ENCODE results near the gene PCNX2.

Gene PCNX2

GRCh38 chr1:232956081-232956480, 339.4 kb downstream of the PCNX2 start:
- DNase-seq (ENCODE audit: low read depth), result no peak

- DNase-seq (ENCODE audit: low read depth), result no peak
Observed at GRCh38 chr1:232954594-232955365, 340.7 kb downstream of the PCNX2 start.

- no peak for DNase-seq (ENCODE audit: low read depth)
Observed at GRCh38 chr1:232952514-232953499, 342.7 kb downstream of the PCNX2 start.

- no peak for DNase-seq (ENCODE audit: low read depth)
Observed at GRCh38 chr1:232951605-232952004, 343.9 kb downstream of the PCNX2 start.

DNA sequence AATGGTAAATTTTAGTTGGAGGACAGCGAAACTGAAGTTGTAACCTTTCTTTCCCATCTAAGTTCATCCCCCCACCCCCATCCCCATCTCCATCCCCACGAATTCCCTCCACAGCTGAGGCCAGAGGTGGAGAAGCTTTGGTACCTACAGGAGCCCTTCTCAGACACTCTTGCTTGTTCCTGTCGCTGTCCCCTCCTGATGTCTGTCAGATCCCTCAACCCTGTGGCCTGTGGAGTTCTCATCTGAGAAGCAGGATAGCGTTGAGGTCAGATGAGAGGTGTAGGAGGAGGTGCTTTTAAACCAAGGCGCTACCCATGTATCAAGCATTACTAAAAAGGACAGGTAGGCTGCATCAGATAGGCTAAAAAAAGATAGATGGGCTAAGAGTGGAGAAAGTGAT, 344.3 kb downstream of the PCNX2 start:
- DNase-seq (ENCODE audit: low read depth), result no peak

DNA sequence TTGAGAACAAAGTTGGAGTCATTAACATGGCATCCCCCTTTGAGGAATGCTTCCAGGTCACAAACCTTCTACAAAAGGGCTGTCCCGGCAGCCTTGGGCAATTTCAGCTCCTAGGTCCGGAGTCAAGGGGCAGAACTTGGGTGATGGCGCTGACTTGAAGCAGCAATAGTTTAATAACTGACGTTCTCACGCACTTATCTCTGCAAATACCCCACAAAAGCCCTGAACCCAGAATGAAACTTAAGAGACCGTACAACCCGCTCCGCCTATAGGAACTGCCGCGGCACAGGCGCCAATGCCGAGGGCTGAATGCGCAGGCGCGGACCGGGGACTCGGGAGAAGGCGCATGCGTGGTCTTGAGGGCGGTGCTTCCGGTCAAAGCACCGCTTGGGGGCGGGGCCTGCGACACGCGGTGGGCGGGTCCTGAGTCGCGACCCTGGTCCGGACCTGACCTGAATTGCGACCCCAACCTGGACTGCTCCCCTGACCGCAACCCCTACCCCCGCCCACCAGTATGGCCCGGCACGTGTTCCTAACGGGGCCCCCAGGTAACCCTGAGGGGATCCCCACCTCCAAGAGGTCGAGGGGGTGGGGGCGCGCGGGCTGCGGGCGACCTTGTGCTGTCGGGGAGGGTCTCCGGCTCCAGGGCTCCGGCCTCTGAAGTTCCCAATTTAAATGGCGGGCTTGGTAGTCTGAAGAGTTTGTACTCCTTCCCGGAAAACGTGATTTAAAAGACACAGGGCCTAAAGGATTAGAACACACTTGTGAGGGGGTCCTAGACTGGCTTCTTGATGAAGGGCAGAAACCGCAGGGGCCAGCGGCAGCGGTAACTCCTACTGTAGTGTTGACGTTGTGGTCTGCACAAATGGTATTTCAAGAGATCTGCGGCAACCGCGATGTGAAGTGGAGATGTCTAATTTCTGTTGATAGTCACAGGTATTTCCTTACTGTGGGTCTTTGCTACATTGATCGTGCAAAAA, 345.0 kb downstream of the PCNX2 start, which contains the start of gene NTPCR:
Gene NTPCR (plus strand): TSS at position 415 of the 980 bp plus-strand sequence. CDS start 100 bp downstream, at position 515.
- DNase-seq (ENCODE audit: low read depth), result peak; percentile 93

GRCh38 chr1:232949636-232950196, 345.8 kb downstream of the PCNX2 start:
- DNase-seq (ENCODE audit: low read depth), result no peak

DNA sequence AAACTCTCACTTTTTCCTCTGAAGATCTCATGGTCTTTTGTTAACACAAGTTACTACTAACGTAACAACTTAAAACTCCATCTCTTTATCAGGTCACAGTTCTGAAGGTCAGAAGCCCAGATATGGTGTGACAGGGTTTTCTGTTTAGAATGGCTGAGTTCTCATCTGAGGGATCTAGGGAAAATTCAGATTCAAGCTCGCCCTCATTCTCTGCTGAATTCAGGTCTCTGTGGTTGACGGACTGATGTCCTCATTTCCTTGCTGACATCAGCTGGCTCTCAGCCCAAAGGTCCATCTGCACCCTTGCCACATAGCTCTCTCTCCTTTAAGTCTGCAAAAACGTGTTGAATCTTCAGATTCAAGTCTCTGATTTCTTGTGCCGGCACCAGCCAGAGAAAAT, 351.2 kb downstream of the PCNX2 start:
- no peak for DNase-seq (ENCODE audit: low read depth)

GRCh38 chr1:232943679-232944252, 351.8 kb downstream of the PCNX2 start:
- DNase-seq (ENCODE audit: low read depth), result no peak

- DNase-seq (ENCODE audit: low read depth), result no peak
Observed at GRCh38 chr1:232942413-232943294, 352.9 kb downstream of the PCNX2 start.

GRCh38 chr1:232940262-232940661, 355.3 kb downstream of the PCNX2 start:
- DNase-seq (ENCODE audit: low read depth), result no peak

DNA sequence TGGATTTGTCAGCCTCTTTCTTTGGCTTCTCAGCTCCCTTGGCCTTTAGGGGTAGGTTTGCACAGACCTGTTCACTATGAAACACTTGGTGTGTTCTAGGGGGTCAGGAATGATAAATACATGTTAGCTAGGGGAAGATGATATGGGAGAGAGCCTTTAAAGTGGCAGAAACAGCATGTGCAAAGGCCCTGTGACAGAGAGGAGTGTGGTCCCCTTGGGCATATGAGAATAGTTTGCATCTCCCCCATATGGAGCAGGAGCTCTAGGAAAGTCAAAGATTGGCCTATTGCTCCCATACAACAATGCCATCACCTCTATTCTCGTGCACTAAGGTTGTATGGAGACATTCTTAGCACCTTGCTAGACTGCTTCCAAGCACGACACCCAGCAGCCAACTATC, 355.8 kb downstream of the PCNX2 start:
- no peak for DNase-seq (ENCODE audit: low read depth)

- DNase-seq (ENCODE audit: low read depth), result no peak
Observed at GRCh38 chr1:232938926-232939325, 356.6 kb downstream of the PCNX2 start.

GRCh38 chr1:232937741-232938375, 357.7 kb downstream of the PCNX2 start:
- DNase-seq (ENCODE audit: low read depth), result no peak

DNA sequence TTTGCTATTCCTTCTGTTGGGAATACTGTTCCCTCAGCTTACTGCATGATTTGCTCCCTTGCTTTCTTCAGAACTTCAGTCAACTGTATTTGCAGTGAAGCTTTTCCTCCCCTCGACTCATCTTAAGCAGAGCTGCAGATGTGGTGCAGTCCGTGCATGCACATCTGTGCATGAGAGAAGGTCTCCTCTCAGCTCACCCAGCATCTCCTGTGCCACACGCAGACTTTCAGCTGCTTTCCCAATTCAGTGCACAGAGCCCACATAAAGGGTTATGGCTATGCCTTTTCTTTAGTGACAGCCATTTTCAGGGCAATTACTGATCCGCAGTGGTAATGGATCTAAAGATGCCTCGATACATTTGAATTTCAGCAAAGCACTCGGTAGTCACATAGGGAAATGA, 358.6 kb downstream of the PCNX2 start:
- no peak for DNase-seq (ENCODE audit: low read depth)
